HepG2 (cell line): ENCODE measurements around the gene GGA2. TPM values are rescaled to one million over a fixed set of nuclear protein-coding genes. Genes with fewer than 3 reads are reported as not detected.

Source experiments
- ARID3A ChIP-seq: IDR thresholded peaks from 2 replicates; pipeline ENCODE4 v1.6.1; 2012; ENCODE audit warnings: low read depth, low read length, improper control_type of control experiment
- CBX5 ChIP-seq: sonication (generic); formaldehyde crosslinking; IDR thresholded peaks from 2 replicates; pipeline ENCODE4 v1.4.0; 2020; ENCODE audit warnings: missing genetic modification reagents, borderline replicate concordance
- FOSL2 ChIP-seq: sonication (generic); formaldehyde crosslinking; IDR thresholded peaks from 2 replicates; pipeline ENCODE4 v1.4.0; 2020; ENCODE audit warnings: missing genetic modification reagents
- FOXK1 ChIP-seq: sonication (generic); formaldehyde crosslinking; IDR thresholded peaks from 2 replicates; pipeline ENCODE4 v1.4.0; 2020; ENCODE audit warnings: low read depth, missing genetic modification reagents, borderline replicate concordance
- FOXP1 ChIP-seq, 2 experiments: fragments of 450-650 bp in 1 of 2; IDR thresholded peaks; 2 replicates each; pipeline ENCODE4 v1.6.1; 2017 to 2018; ENCODE audit warnings: antibody characterized with exemption in 1 of 2
- NCOA2 ChIP-seq: sonication (generic); formaldehyde crosslinking; IDR thresholded peaks from 2 replicates; pipeline ENCODE4 v1.8.0; 2022; ENCODE audit warnings: inconsistent platforms
- RARA ChIP-seq: IDR thresholded peaks from 2 replicates; pipeline ENCODE4 v1.6.1; 2016; ENCODE audit warnings: missing genetic modification reagents, missing compliant biosample characterization
- SALL2 ChIP-seq: sonication (generic); formaldehyde crosslinking; IDR thresholded peaks from 2 replicates; pipeline ENCODE4 v1.8.1; 2023; ENCODE audit warnings: mild to moderate bottlenecking, missing genetic modification reagents, inconsistent platforms
- SIN3A ChIP-seq: IDR thresholded peaks from 2 replicates; pipeline ENCODE4 v1.6.1; 2011; ENCODE audit warnings: low read depth, mild to moderate bottlenecking, control low read depth, low read length, borderline replicate concordance
- SKI ChIP-seq: fragments of 450-650 bp; IDR thresholded peaks from one replicate; pipeline ENCODE4 v1.6.1; 2018; ENCODE audit warnings: mild to moderate bottlenecking; ENCODE audit not compliant: partially characterized antibody
- SMARCC2 ChIP-seq: fragments of 450-650 bp; IDR thresholded peaks from 2 replicates; pipeline ENCODE4 v1.6.1; 2017; ENCODE audit warnings: antibody characterized with exemption, mild to moderate bottlenecking
- SNAPC2 ChIP-seq: sonication (generic); formaldehyde crosslinking; IDR thresholded peaks from 2 replicates; pipeline ENCODE4 v1.8.1; 2022; ENCODE audit warnings: mild to moderate bottlenecking, missing genetic modification reagents
- TFDP1 ChIP-seq: IDR thresholded peaks from 2 replicates; pipeline ENCODE4 v1.6.1; 2016; ENCODE audit warnings: missing compliant biosample characterization, missing genetic modification reagents, borderline replicate concordance
- THAP11 ChIP-seq: IDR thresholded peaks from 2 replicates; pipeline ENCODE4 v1.6.1; 2016; ENCODE audit warnings: missing biosample characterization, missing genetic modification reagents
- ZNF160 ChIP-seq: sonication (generic); formaldehyde crosslinking; IDR thresholded peaks from 2 replicates; pipeline ENCODE4 v1.8.0; 2022; ENCODE audit warnings: mild to moderate bottlenecking, inconsistent platforms, missing genetic modification reagents
- ZNF382 ChIP-seq: sonication (generic); formaldehyde crosslinking; IDR thresholded peaks from 2 replicates; pipeline ENCODE4 v1.5.0; 2020; ENCODE audit warnings: missing genetic modification reagents, mild to moderate bottlenecking, borderline replicate concordance
- ZNF629 ChIP-seq: sonication (generic); formaldehyde crosslinking; conservative IDR thresholded peaks from 2 replicates; pipeline ENCODE4 v1.5.0; 2020; ENCODE audit warnings: missing genetic modification reagents
- ZNF644 ChIP-seq: IDR thresholded peaks from 2 replicates; pipeline ENCODE4 v1.6.1; 2016; ENCODE audit warnings: low read depth
- polyA plus RNA-seq, 8 experiments: library from polyadenylated mRNA; depleted of rRNA in 3 of 8; stranded (reverse) in 7 of 8; unstranded in 1 of 8; fragments of >200 nt; fragmentation: Illumina TruSeq in 4 of 8; extraction: Trizol in 4 of 8; gene quantifications; 2 replicates each; pipeline versions ENCODE4 v1.2.1 to v1.2.3, GENCODE V29; 2011 to 2016; ENCODE audit warnings: low read depth in 4 of 8, missing spikeins in 1 of 8, mixed read lengths in 1 of 8; ENCODE audit not compliant: insufficient read depth in 1 of 8
- total RNA-seq, 5 experiments: library from RNA; depleted of rRNA; stranded (reverse); fragments of >200 nt; fragmentation: Illumina TruSeq; extraction: Trizol; gene quantifications; 2 replicates each; pipeline ENCODE4 v1.2.3, GENCODE V29; 2016; ENCODE audit warnings: low read depth in 1 of 5
- TF ChIP-seq, protein P1 (sequence below): sonication (generic); formaldehyde crosslinking; IDR thresholded peaks from 2 replicates; pipeline ENCODE4 v1.4.0; 2020; ENCODE audit warnings: mild to moderate bottlenecking, missing genetic modification reagents

Gene GGA2
- total and polyA plus RNA-seq, 2 of the 13 experiments (the other 11 are each of a cell fraction or from before 2014, with no cell fraction given) = 51.5 to 69.8 TPM

DNA sequence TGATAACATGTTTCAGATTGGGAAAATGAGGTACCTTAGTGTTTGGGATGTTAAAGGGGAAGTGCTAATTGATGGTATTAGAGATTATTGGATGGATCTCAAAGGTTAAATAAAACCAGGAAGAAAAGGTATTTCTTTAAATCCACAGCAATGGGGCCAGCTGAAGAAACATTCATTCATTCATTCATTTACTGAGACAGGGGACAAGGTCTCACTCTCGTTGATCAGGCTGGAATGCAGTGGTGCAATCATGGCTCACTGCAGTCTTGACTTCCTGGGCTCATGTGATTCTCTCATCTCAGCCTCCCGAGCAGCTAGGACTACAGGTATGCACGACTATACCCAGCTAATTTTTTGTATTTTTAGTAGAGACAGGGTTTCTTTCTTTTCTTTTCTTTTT is 27.1 kb upstream of the GGA2 start (continued):
- TF ChIP-seq TFDP1 = no peak
- peak; percentile 34; the same call in 1 of the 2 replicates for TF ChIP-seq THAP11
- no peak for TF ChIP-seq SIN3A
- TF ChIP-seq FOXP1 (IDR thresholded peaks at IDR 0.05) = no peak
- TF ChIP-seq FOXP1 (CRISPR knock-in tag; IDR thresholded peaks at IDR 0.05) = peak; percentile 21; the same call in 1 of the 2 replicates
- peak; percentile 58; the same call in 1 of the 2 replicates for TF ChIP-seq SMARCC2
- peak; percentile 71; the same call in 1 of the 2 replicates for TF ChIP-seq ZNF644 (CRISPR knock-in tag)
- TF ChIP-seq RARA (CRISPR knock-in tag) = peak; percentile 63; the same call in 1 of the 2 replicates
- TF ChIP-seq ZNF629 = 0 out of 2 replicates have a peak, but pooled peaks have one; percentile 29
- TF ChIP-seq SKI = peak; percentile 62
- peak; percentile 62; the same call in 1 of the 2 replicates for TF ChIP-seq ARID3A
- no peak for TF ChIP-seq ZNF382 (CRISPR knock-in tag)
- no peak for TF ChIP-seq SNAPC2 (CRISPR knock-in tag)
- peak; percentile 82 for TF ChIP-seq FOSL2 (CRISPR knock-in tag)
- TF ChIP-seq, protein P1, sequence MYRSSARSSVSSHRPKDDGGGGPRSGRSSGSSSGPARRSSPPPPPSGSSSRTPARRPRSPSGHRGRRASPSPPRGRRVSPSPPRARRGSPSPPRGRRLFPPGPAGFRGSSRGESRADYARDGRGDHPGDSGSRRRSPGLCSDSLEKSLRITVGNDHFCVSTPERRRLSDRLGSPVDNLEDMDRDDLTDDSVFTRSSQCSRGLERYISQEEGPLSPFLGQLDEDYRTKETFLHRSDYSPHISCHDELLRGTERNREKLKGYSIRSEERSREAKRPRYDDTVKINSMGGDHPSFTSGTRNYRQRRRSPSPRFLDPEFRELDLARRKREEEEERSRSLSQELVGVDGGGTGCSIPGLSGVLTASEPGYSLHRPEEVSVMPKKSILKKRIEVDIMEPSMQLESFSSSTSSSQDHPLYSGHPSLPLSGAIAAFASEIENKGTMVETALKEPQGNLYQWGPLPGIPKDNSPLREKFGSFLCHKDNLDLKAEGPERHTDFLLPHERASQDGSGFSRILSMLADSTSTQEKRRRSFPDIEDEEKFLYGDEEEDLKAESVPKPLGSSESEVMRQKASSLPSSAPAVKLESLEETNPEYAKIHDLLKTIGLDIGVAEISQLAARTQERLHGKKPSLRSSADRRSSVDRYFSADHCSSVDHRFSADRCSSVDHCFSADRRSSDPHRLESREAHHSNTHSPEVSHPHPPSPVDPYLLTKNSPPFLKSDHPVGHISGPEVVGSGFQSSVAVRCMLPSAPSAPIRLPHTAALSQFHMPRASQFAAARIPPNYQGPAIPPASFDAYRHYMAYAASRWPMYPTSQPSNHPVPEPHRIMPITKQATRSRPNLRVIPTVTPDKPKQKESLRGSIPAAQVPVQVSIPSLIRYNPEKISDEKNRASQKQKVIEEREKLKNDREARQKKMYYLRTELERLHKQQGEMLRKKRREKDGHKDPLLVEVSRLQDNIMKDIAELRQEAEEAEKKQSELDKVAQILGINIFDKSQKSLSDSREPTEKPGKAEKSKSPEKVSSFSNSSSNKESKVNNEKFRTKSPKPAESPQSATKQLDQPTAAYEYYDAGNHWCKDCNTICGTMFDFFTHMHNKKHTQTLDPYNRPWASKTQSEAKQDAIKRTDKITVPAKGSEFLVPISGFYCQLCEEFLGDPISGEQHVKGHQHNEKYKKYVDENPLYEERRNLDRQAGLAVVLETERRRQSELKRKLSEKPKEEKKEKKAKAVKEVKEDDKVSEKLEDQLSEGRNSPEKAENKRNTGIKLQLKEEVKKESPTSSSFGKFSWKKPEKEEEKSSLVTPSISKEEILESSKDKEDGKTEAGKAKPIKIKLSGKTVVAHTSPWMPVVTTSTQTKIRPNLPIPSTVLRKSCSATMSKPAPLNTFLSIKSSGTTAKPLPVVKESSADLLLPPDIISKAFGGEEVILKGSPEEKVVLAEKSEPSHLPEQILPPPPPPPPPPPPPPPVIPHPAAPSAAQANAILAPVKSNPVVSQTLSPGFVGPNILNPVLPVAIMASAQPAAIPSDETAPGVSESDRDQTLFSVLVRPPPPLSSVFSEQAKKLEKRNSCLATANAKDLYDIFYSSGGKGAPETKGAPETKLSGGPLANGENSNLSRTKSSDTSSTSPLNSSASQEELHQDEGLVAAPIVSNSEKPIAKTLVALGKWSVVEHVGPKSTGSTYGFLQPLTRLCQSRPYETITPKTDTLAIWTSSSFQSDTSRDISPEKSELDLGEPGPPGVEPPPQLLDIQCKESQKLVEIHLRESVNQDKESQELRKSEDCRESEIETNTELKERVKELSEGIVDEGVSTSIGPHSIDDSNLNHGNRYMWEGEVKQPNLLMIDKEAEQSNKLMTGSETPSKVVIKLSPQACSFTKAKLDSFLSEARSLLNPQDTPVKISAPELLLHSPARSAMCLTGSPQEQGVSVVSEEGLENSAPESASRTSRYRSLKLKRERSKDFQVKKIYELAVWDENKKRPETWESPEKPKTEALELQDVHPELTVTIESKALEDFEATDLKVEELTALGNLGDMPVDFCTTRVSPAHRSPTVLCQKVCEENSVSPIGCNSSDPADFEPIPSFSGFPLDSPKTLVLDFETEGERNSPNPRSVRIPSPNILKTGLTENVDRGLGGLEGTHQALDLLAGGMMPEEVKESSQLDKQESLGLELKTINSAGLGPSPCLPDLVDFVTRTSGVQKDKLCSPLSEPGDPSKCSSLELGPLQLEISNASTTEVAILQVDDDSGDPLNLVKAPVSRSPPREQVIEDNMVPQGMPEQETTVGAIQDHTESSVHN (CRISPR knock-in tag) = no peak
- no peak for TF ChIP-seq SALL2 (CRISPR knock-in tag)
- TF ChIP-seq ZNF160 = no peak
- TF ChIP-seq NCOA2 (CRISPR knock-in tag) = 0 out of 2 replicates have a peak, but pooled peaks have one; percentile 22
- peak; percentile 59; the same call in 1 of the 2 replicates for TF ChIP-seq FOXK1 (CRISPR knock-in tag)
- peak; percentile 29; the same call in 1 of the 2 replicates for TF ChIP-seq CBX5 (CRISPR knock-in tag)
- TF ChIP-seq, all 625 proteins: peak for 61
